GM18873 (cell line): ENCODE measurements around the gene NT5DC2.

Experiments used
- ATAC-seq: cut with Tn5 transposase; IDR thresholded peaks from one replicate; pipeline ENCODE4 v1.9.1; 2021; ENCODE audit warnings: mild to moderate bottlenecking, moderate library complexity, moderate number of reproducible peaks; ENCODE audit not compliant: unreplicated experiment, low FRiP score

NT5DC2 gene

GRCh38 chr3:52525680-52526561 lies 7.7 kb downstream of the NT5DC2 start:
- no peak for ATAC-seq

DNA sequence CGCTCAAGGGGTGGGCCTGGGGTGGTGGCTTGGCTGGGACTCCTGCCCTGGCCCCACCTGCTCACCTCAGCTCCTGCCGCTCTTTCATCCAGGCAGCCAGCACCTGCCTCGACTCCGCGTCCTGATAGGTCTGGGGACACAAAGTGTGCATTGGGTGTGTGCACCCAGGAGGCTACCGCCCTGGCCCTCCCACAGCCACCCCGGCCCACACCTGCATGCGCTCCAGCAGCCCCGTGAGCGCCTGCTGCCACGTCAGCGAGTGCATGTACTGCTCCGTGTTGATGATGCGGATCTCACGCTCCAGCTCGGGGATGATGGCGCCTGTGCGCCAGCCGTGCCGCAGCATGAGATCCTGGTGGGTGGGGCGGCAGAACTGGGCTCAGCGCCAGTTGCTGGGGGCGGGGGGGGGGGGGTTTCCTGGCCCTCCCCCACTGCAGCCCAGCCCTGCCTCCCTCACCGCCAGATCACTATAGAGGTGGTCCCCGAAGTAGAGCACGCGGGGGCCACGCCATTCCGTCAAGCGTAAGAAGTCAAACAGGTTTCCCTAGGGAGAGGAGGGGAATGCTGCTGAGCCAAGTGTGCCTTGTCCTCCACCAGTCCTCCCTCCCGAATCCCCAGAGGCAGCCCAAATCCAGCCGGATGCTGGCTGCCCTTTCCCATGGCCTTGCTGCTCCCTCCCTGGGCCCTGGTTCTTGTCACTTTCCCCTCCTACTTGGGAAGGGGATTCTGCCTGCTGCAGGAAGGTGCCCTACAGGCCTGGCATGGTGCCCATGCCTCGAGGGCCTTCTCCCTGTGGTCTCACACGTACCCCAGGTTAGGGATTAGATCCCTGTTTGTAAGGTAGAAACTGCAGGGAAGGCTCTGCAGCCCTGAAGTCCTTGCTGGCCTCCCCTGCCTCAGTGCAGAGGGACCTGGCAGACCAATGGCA lies 8.6 kb downstream of the NT5DC2 start:
- no peak for ATAC-seq

DNA sequence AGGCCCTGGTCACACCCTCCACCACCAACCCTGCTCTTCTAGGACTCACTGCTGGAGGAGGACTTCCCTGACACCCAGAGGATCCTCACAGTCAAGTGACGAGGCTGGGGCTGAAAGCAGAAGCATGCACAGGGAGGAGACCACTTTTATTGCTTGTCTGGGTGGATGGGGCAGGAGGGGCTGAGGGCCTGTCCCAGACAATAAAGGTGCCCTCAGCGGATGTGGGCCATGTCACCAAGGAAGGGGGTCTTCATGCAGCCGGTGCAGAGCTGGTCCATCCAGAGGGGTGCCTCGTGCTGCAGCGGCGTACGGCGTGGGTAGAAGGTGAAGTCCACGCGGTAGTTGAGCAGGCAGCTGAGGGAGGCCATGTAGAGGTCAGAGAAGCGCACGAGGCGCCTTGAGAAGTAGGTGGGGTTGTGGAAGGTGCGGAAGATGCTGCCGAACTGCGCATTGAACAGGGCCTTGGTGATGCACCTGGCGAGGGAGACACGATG lies 9.4 kb downstream of the NT5DC2 start:
- no peak for ATAC-seq

- ATAC-seq = no peak
These were observed 10.0 kb downstream of the NT5DC2 start for GRCh38 chr3:52523386-52524257.

DNA sequence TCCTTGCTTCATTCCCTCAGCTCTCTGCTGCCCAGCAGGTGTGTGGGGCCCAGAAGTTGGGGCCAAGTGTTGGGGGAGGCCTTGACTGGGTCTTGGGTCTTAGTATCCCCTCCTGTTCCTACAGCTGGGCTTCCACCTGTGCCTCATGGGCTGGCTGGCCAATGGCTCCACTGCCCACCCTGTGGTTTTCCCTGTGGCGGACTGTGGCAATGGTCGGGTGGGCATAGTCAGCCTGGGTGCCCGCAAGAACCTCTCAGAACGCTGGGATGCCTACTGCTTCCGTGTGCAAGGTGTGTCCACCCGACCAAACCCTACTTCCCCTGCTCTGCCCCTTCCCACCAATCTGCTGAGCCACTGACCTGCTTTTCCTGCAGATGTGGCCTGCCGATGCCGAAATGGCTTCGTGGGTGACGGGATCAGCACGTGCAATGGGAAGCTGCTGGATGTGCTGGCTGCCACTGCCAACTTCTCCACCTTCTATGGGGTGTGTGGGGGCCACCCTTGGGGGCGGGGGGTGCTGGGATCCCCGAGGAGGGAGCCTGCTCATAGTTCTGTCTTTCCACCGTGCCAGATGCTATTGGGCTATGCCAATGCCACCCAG lies 10.9 kb downstream of the NT5DC2 start:
- no peak for ATAC-seq

DNA sequence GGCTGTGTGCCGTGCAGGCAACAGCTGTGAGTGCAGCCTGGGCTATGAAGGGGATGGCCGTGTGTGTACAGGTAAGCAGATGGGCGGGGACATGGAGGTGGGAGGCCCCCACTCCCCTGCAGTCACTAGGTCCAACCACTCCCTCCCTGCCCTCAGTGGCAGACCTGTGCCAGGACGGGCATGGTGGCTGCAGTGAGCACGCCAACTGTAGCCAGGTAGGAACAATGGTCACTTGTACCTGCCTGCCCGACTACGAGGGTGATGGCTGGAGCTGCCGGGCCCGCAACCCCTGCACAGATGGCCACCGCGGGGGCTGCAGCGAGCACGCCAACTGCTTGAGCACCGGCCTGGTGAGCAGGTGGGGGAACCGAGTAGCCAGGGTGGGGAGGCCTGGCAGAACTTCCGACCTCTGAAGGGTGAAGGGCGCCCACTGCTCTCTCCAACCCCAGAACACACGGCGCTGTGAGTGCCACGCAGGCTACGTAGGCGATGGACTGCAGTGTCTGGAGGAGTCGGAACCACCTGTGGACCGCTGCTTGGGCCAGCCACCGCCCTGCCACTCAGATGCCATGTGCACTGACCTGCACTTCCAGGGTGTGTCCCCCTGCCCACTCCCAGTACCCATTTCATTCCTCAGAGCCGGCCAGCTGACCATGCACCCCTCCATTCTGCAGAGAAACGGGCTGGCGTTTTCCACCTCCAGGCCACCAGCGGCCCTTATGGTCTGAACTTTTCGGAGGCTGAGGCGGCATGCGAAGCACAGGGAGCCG lies 11.6 kb downstream of the NT5DC2 start:
- no peak for ATAC-seq

DNA sequence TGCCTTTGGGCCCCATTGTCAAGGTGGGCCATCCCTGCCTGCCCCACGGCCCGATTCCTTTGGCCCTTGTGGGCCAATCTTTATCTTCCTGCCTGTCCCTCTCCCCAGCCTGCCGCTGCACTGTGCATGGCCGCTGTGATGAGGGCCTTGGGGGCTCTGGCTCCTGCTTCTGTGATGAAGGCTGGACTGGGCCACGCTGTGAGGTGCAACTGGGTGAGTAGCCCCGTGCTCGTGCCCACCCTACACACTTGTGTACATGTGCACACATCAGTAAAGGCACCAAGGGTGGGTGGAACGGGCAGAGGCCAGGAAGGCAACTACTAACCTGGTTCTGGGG lies 12.2 kb downstream of the NT5DC2 start:
- no peak for ATAC-seq

DNA sequence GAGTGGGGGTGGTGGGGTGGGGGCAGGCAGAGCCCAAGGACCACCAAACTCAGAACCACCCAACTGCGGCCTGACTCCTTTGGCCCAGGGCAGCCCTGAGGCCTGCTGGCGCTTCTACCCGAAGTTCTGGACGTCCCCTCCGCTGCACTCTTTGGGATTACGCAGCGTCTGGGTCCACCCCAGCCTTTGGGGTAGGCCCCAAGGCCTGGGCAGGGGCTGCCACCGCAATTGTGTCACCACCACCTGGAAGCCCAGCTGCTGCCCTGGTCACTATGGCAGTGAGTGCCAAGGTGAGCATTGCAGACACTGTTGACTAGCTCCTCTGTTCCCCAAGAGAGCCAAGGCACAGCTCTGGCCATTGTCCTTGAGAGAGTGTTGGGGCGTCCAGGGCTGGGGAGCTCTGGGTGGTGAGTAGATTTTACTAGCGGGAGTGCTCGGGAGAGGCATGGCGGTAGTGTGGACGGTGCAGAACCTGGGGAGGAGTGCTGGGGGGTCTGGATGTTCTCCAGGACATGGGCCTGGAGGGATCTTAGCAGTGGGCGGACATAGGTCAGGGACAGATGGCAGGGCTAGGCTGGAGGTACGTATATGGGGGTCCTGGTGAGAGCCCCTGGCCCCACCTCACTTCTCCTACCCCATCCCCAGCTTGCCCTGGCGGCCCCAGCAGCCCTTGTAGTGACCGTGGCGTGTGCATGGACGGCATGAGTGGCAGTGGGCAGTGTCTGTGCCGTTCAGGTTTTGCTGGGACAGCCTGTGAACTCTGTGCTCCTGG lies 12.8 kb downstream of the NT5DC2 start:
- ATAC-seq = no peak

GRCh38 chr3:52520141-52520667 lies 13.5 kb downstream of the NT5DC2 start:
- no peak for ATAC-seq

GRCh38 chr3:52519445-52520140 lies 14.1 kb downstream of the NT5DC2 start:
- ATAC-seq = no peak

DNA sequence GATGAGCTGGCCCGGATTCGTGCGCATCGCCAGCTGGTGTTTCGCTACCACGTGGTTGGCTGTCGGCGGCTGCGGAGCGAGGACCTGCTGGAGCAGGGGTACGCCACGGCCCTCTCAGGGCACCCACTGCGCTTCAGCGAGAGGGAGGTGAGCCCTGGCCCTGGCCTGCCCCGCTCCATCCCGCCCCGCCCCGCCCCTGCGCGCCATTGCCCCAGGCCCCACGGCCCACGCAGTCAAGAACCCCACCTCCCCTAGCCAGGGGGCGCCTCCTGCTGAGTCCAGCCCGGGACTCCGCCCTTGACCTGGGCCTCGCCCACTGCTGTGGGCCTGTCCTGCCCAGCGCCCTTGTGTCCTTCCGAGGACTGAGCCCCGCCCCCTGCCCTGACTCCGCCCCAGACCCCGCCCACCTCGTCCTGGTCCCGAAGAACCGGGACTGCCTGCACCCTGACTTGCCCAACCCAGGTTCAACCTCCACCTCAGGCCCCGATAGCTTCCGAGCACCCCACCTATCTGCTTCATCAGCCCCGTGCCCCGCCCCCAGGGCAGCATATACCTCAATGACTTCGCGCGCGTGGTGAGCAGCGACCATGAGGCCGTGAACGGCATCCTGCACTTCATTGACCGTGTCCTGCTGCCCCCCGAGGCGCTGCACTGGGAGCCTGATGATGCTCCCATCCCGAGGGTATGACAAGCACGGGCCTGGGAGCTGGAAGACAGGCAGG lies 14.8 kb downstream of the NT5DC2 start:
- ATAC-seq = no peak

DNA sequence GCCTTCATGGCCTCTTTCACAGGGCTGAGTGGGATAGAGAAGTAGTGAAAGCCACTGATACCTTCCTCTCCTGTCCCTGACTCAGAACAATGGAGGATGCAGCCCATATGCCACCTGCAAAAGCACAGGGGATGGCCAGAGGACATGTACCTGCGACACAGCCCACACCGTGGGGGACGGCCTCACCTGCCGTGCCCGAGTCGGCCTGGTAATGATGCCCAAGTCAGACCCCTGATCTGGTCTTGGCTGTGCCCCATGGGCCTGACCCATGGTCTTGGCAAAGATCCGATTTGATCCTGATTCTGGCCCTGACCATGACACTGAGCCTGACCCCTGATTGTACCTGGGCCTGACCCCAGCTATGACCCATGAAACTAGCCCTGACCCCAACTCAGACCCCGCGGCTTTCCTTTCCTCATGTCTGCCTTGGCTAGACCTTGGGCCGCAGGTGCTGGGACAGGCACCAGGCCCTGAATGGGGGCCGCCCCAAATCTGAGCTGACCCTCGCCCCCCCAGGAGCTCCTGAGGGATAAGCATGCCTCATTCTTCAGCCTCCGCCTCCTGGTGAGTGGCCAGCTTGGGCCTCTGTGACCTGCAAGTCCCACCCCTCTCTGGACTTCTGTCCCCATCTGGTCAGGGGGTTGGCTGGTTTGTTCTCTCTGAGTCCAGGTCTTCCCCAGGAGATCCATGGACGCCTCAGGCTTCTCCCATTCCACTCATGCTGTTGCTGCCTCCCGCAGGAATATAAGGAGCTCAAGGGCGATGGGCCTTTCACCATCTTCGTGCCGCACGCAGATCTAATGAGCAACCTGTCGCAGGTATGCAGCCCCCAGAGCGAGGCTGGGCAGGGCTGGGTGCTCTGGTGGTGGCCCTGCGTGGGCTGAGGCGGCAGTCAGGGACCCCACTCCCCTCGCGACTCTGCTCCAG lies 15.6 kb downstream of the NT5DC2 start:
- ATAC-seq = no peak

DNA sequence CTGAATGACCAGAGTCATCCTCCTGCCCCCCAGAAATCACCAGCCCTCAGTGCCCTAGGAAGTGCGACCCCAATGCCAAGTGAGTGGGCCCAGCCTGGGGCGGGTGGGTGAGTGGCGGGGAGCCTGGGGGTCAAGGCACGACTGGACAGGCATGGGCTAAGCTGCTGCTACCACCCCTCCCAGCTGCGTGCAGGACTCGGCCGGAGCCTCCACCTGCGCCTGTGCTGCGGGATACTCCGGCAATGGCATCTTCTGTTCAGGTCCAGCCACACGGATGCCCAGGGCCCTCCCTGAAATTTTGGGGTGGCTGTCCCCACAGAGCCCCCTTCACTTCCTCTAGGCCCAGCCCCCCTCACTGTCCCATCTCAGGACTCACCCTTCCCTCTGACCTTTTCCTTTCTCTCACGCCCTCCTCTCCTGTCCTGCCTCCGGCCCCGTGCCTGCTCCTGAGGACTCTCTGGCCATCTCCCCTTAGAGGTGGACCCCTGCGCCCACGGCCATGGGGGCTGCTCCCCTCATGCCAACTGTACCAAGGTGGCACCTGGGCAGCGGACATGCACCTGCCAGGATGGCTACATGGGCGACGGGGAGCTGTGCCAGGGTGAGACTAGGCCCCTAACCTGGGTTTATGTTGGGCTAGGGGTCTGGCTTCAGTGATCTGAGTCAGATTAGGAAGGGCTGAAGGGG lies 17.0 kb downstream of the NT5DC2 start:
- no peak for ATAC-seq

GRCh38 chr3:52515192-52515591 lies 18.5 kb downstream of the NT5DC2 start:
- ATAC-seq = no peak

DNA sequence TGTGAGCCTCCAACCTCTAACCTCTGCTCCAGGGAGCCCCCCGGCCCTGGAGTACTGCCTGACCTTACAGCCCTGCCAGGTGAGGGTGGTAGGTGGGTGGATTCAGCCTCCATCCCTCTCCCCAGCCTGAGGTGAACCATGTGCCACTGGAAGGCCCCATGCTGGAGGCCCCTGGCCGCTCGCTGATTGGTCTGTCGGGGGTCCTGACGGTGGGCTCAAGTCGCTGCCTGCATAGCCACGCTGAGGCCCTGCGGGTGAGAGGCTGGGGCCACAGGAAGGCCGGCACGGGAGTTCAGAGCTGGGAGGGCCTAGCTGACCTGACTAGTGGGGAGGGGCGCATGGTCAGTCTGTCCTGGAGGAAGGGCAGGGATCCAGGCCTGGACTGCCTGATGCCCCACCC lies 19.1 kb downstream of the NT5DC2 start:
- ATAC-seq = no peak
